NCI-H748 (cell line): Measurements from ENCODE around the gene OR4D6.

Experiments
- DNase-seq: peaks from one replicate; lab custom pipeline; 2025; ENCODE audit not compliant: unreplicated experiment; lab: John Stamatoyannopoulos, UW

The OR4D6 gene

DNA sequence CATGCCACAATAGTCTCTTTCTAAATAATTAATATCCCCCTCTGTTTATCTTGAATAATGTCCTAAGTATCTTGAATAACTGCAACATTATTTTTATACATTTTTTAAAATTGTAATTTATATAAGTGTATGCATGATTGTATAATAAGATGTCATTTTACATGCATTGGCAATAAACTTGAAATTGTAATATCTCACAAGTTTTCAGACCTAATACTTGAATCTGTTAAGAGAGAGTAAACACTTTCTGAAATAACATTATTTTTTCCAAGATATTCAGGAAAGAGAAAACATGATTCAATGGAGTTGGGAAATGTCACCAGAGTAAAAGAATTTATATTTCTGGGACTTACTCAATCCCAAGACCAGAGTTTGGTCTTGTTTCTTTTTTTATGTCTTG lies 46.5 kb downstream of the OR4D6 start, which contains the start of gene OR4D11:
TSS of gene OR4D11 (plus strand) at position 301 of the 400 bp plus-strand sequence. CDS start at position 301, 0 bp downstream.
- no peak for DNase-seq
